ENCODE results near the gene RTN3. TPM values are rescaled to one million over a fixed set of nuclear protein-coding genes. Genes with fewer than 3 reads are reported as not detected.

RTN3 gene
- total RNA-seq, 1 experiment from 2014 or later = 173 TPM

- DNase-seq = no peak
- H3K9ac ChIP-seq (ENCODE audit: extremely low read depth, insufficient read length, low read length) = no peak overlapping the region
- no peak overlapping the region for H2BK15ac ChIP-seq (ENCODE audit: low read depth, low read length)
- no peak overlapping the region for H3K4me2 ChIP-seq (ENCODE audit: insufficient read depth, insufficient read length, low read length)
- Mint-ChIP-seq H3K9me3 (no peaks in the 10 kb centered on the region), H3K27ac (no peak overlapping the region; a peak in 1 of 7 replicates), H3K36me3 (ENCODE audit: insufficient read depth in 1 of 3, low read depth in 3 of 3) (peaks cover 0 to 10% (median 0%) of the 10 kb centered on the region in 3 experiments; a peak in 4 of 7 replicates), H3K4me1 (peaks cover 37 to 50% of the 10 kb centered on the region in 2 experiments), H3K4me3 (no peak overlapping the region; a peak in 1 of 5 replicates), H3K27me3 (ENCODE audit: low read depth) (no peaks in the 10 kb centered on the region)
- H2BK5ac ChIP-seq (ENCODE audit: insufficient read length, low read length) = no peak overlapping the region
- H3K27ac ChIP-seq (ENCODE audit: insufficient read length, low read depth, low read length) = no peak overlapping the region
- H3K56ac ChIP-seq (ENCODE audit: insufficient read length, low read depth, low read length) = no peak overlapping the region
- peaks cover 4% of the 10 kb centered on the region for H3K79me1 ChIP-seq (ENCODE audit: insufficient read depth, low read depth, low read length, poor library complexity, severe bottlenecking)
- H3K9me3 ChIP-seq (ENCODE audit: control insufficient read depth, low read depth, low read length) = no peaks in the 10 kb centered on the region
- H2AFZ ChIP-seq (ENCODE audit: low read length) = no peak overlapping the region
- H3K18ac ChIP-seq (ENCODE audit: insufficient read length, low read depth, low read length) = no peak overlapping the region
- TF ChIP-seq, protein P1, sequence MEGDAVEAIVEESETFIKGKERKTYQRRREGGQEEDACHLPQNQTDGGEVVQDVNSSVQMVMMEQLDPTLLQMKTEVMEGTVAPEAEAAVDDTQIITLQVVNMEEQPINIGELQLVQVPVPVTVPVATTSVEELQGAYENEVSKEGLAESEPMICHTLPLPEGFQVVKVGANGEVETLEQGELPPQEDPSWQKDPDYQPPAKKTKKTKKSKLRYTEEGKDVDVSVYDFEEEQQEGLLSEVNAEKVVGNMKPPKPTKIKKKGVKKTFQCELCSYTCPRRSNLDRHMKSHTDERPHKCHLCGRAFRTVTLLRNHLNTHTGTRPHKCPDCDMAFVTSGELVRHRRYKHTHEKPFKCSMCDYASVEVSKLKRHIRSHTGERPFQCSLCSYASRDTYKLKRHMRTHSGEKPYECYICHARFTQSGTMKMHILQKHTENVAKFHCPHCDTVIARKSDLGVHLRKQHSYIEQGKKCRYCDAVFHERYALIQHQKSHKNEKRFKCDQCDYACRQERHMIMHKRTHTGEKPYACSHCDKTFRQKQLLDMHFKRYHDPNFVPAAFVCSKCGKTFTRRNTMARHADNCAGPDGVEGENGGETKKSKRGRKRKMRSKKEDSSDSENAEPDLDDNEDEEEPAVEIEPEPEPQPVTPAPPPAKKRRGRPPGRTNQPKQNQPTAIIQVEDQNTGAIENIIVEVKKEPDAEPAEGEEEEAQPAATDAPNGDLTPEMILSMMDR (conservative IDR thresholded peaks at IDR 0.05) = no peak
- H3K27me3 ChIP-seq (ENCODE audit: insufficient read depth, low read length) = no peaks in the 10 kb centered on the region
- H2BK20ac ChIP-seq (ENCODE audit: low read depth, low read length, poor library complexity, severe bottlenecking) = no peak overlapping the region
- H2AK5ac ChIP-seq (ENCODE audit: insufficient read length, low read length) = no peak overlapping the region
- no peaks in the 10 kb centered on the region for H4K20me1 ChIP-seq (ENCODE audit: control insufficient read depth, insufficient read depth, insufficient read length)
- H3K79me2 ChIP-seq (ENCODE audit: insufficient read depth, low read length) = peaks cover 48% of the 10 kb centered on the region; the same call in 1 of the 2 replicates
- H3K14ac ChIP-seq (ENCODE audit: insufficient read depth, low read length) = no peak overlapping the region
- no peak overlapping the region for H4K8ac ChIP-seq (replicated peaks; ENCODE audit: insufficient read length, low read depth, low read length)
- H4K91ac ChIP-seq (ENCODE audit: insufficient read length, low read depth, low read length) = no peak overlapping the region
- H4K5ac ChIP-seq (ENCODE audit: insufficient read length, low read depth, low read length) = no peak overlapping the region
- H3K4ac ChIP-seq (ENCODE audit: low read depth, low read length) = no peak overlapping the region
- H3K23me2 ChIP-seq (ENCODE audit: insufficient read length, low read depth, low read length, poor library complexity, severe bottlenecking) = peaks cover 8% of the 10 kb centered on the region
- H3K4me1 ChIP-seq (ENCODE audit: insufficient read depth, low read length) = no peaks in the 10 kb centered on the region; the same call in 1 of the 2 replicates
- H3T11ph ChIP-seq (ENCODE audit: low read length) = no peak overlapping the region
- no peak overlapping the region for H2BK12ac ChIP-seq (ENCODE audit: insufficient read length, low read depth, low read length)
- no peak overlapping the region for H3K23ac ChIP-seq (ENCODE audit: insufficient read length, low read depth, low read length)
- H2BK120ac ChIP-seq (ENCODE audit: low read depth, low read length, poor library complexity, severe bottlenecking) = no peak overlapping the region
- no CpG with 5 or more reads among the region's 2 CpGs for WGBS (ENCODE audit: extremely low coverage, insufficient read length, low lambda C conversion rate)
These were observed 5.6 kb downstream of the RTN3 start for GRCh38 chr11:63686926-63687325.
